ENCODE data around the gene NPW.
"Not testable (repeated sequence)": the region's sequence is repeated elsewhere in the genome, so short reads cannot be mapped to it uniquely, and the experiment has no call there.

NPW gene

GRCh38 chr16:2023092-2024031, 3.8 kb downstream of the NPW start:
- DNase-seq (ENCODE audit: low spot score), result peak; percentile 75

- DNase-seq (ENCODE audit: low spot score), result no peak
Observed at GRCh38 chr16:2024032-2024420, 4.4 kb downstream of the NPW start.

- DNase-seq (ENCODE audit: low spot score), result no peak
Observed at GRCh38 chr16:2025251-2025650, 5.7 kb downstream of the NPW start.

- DNase-seq (ENCODE audit: low spot score), result no peak
Observed at GRCh38 chr16:2025878-2026460, 6.4 kb downstream of the NPW start.

- no peak for DNase-seq (ENCODE audit: low spot score)
Observed at GRCh38 chr16:2026461-2027023, 7.0 kb downstream of the NPW start, which contains the start of gene NHERF2. Gene NHERF2, plus strand, starts transcription at chr16:2026902. Its CDS starts 104 bp downstream, at chr16:2027006.

GRCh38 chr16:2027024-2028010, 7.7 kb downstream of the NPW start:
- no peak for DNase-seq (ENCODE audit: low spot score)

- DNase-seq (ENCODE audit: low spot score), result no peak
Observed at GRCh38 chr16:2028146-2028545, 8.6 kb downstream of the NPW start.

- DNase-seq (ENCODE audit: low spot score), result no peak
Observed at GRCh38 chr16:2028620-2029220, 9.1 kb downstream of the NPW start.

- no peak for DNase-seq (ENCODE audit: low spot score)
Observed at GRCh38 chr16:2029350-2029749, 9.8 kb downstream of the NPW start.

GRCh38 chr16:2030036-2030435, 10.5 kb downstream of the NPW start:
- DNase-seq (ENCODE audit: low spot score), result no peak

GRCh38 chr16:2031081-2031577, 11.5 kb downstream of the NPW start:
- no peak for DNase-seq (ENCODE audit: low spot score)

GRCh38 chr16:2032285-2033056, 12.9 kb downstream of the NPW start:
- DNase-seq (ENCODE audit: low spot score), result no peak

- DNase-seq (ENCODE audit: low spot score), result no peak
Observed at GRCh38 chr16:2033057-2033908, 13.7 kb downstream of the NPW start.

- not testable (repeated sequence) for DNase-seq (ENCODE audit: low spot score)
Observed at GRCh38 chr16:2033909-2034695, 14.5 kb downstream of the NPW start.

GRCh38 chr16:2034696-2035430, 15.3 kb downstream of the NPW start:
- no peak for DNase-seq (ENCODE audit: low spot score)

- no peak for DNase-seq (ENCODE audit: low spot score)
Observed at GRCh38 chr16:2035431-2036199, 16.0 kb downstream of the NPW start.

Measured in SW480 (cell line).